SK-N-SH treated with all-trans-retinoic acid at 6 μM for 48 hours (cell line): ENCODE measurements around the gene EXD3.
"Not testable (repeated sequence)": the region's sequence is repeated elsewhere in the genome, so short reads cannot be mapped to it uniquely, and the experiment has no call there.

Source experiments
- ATAC-seq: fragments of 200-7000 bp; cut with Tn5 transposase; 3 replicates; pipeline ENCODE4 v1.9.1; 2020; ENCODE audit warnings: mild to moderate bottlenecking, moderate library complexity
- ARNTL ChIP-seq: fragments of 450-650 bp; formaldehyde crosslinking; IDR thresholded peaks from 2 replicates; pipeline ENCODE4 v1.5.0; 2020; ENCODE audit warnings: low read depth, mild to moderate bottlenecking, moderate library complexity, borderline replicate concordance
- CREB5 ChIP-seq: fragments of 250-450 bp; sonication (Bioruptor Pico); IDR thresholded peaks from 2 replicates; pipeline ENCODE4 v1.5.1; 2020; ENCODE audit warnings: low read depth, mild to moderate bottlenecking, moderate library complexity
- CSDC2 ChIP-seq: fragments of 250-450 bp; sonication (Bioruptor Pico); IDR thresholded peaks from 2 replicates; pipeline ENCODE4 v1.5.0; 2020; ENCODE audit warnings: mild to moderate bottlenecking, moderate library complexity
- ISL1 ChIP-seq: fragments of 250-450 bp; sonication (Bioruptor Pico); IDR thresholded peaks from 2 replicates; pipeline ENCODE4 v2.1.2; 2022; ENCODE audit warnings: mild to moderate bottlenecking, moderate library complexity
- PATZ1 ChIP-seq: fragments of 250-450 bp; sonication (Bioruptor Pico); IDR thresholded peaks from 2 replicates; pipeline ENCODE4 v1.8.0; 2020; ENCODE audit warnings: mild to moderate bottlenecking, moderate library complexity, borderline replicate concordance
- PPARA ChIP-seq: fragments of 250-450 bp; sonication (Bioruptor Pico); IDR thresholded peaks from 2 replicates; pipeline ENCODE4 v1.5.0; 2020; ENCODE audit warnings: mild to moderate bottlenecking, borderline replicate concordance
- RARB ChIP-seq: fragments of 250-450 bp; sonication (Bioruptor Pico); IDR thresholded peaks from 2 replicates; pipeline ENCODE4 v1.8.0; 2021; ENCODE audit warnings: mild to moderate bottlenecking, moderate library complexity
- SNAI2 ChIP-seq: fragments of 250-450 bp; sonication (Bioruptor Pico); IDR thresholded peaks from 2 replicates; pipeline ENCODE4 v1.5.0; 2020; ENCODE audit warnings: mild to moderate bottlenecking, moderate library complexity
- TOX ChIP-seq: fragments of 250-450 bp; sonication (Bioruptor Pico); IDR thresholded peaks from 2 replicates; pipeline ENCODE4 v1.8.0; 2021; ENCODE audit warnings: mild to moderate bottlenecking, moderate library complexity, borderline replicate concordance
- ZC3H10 ChIP-seq: fragments of 250-450 bp; sonication (Bioruptor Pico); IDR thresholded peaks from 2 replicates; pipeline ENCODE4 v1.5.1; 2021; ENCODE audit warnings: mild to moderate bottlenecking, moderate library complexity
- ZFP3 ChIP-seq: fragments of 250-450 bp; sonication (Bioruptor Pico); IDR thresholded peaks from 2 replicates; pipeline ENCODE4 v1.5.0; 2020; ENCODE audit warnings: mild to moderate bottlenecking, moderate library complexity
- ZFP30 ChIP-seq: fragments of 450-650 bp; formaldehyde crosslinking; IDR thresholded peaks from 2 replicates; pipeline ENCODE4 v1.5.0; 2022; ENCODE audit warnings: mild to moderate bottlenecking, moderate library complexity
- ZNF565 ChIP-seq: fragments of 450-650 bp; formaldehyde crosslinking; conservative IDR thresholded peaks from 2 replicates; pipeline ENCODE4 v1.5.0; 2020; ENCODE audit warnings: low read depth, mild to moderate bottlenecking, moderate library complexity
- ZNF70 ChIP-seq: fragments of 450-650 bp; formaldehyde crosslinking; IDR thresholded peaks from 2 replicates; pipeline ENCODE4 v1.5.0; 2020; ENCODE audit warnings: mild to moderate bottlenecking, moderate library complexity
- ZNF8 ChIP-seq: fragments of 450-650 bp; formaldehyde crosslinking; IDR thresholded peaks from 2 replicates; pipeline ENCODE4 v1.5.0; 2020; ENCODE audit warnings: mild to moderate bottlenecking, moderate library complexity
- TF ChIP-seq, protein P1 (sequence below): fragments of 250-450 bp; sonication (Bioruptor Pico); IDR thresholded peaks from 2 replicates; pipeline ENCODE4 v1.5.0; 2020; ENCODE audit warnings: mild to moderate bottlenecking, moderate library complexity

The EXD3 gene

DNA sequence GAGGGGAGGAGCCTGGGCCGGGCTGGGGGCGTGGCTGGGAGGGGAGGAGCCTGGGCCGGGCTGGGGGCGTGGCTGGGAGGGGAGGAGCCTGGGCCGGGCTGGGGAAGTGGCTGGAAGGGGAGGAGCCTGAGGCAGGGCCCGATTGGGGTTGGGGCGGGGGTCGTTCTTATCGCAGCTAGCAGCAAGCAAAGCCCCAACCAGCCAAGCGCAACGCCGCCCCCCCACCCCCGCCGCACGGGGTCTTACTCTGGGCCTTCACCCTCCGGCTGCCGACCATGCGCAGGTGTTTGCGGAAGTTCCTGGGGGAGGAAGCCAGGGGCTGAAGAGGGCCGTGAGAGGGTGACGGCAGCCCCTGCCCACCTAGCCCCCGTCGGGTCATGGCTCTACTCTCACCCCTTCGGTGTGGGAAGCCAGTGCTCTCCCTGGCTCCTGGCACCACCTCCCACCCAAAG lies 31.2 kb upstream of the EXD3 start:
- ATAC-seq: peak; percentile 15
- no peak for TF ChIP-seq CSDC2

GRCh38 chr9:137453643-137454081 lies 30.7 kb upstream of the EXD3 start:
- TF ChIP-seq ZNF565 (CRISPR knock-in tag) (no peak), ARNTL (CRISPR knock-in tag) (no peak), ZFP30 (CRISPR knock-in tag) (no peak), CREB5 (CRISPR knock-in tag) (no peak)
- TF ChIP-seq, all 23 proteins: peak for 0
- ATAC-seq: peak; percentile 47

DNA sequence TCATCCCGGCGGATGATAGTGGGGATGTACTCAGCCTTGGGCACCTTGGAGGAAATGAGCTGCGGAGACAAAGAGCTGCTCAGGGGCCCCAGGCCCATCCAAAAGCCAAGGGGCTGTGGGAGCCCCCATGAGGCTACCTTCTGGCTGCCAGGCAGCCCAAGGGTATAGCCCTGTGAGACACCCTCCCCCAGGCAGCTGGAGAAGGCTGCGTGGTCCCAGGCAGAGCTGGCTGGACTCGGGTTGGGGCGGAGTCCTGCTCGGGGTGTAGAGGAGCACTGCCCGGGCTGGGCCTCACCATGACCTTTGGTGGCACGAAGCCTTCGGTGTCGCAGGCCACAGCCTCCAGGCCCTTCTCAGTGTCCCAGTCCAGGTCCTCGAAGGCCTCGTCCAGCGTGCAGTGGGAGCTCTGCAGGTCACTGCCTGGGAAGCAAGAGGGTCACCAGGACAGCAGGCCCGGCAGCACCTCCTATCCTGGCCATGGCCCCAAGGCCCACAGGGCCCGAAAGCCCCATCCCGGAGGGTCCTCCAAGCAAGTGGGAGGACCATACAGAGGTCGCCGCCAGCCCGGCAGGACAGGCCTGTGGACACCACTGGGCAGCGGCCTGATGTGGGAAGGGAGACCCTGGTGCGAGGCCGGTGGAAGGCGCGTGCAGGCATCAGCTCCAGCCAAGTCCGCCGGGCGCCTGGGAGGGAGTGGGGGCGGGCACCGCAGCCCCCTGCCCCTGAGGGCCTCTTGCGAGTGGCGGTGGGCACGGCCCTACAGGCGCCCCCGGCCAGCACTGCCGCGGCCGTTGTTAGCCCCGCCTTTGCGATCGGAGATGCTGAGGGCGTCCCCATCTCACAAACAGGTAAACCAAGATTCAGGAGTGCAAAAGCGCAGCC lies 30.0 kb upstream of the EXD3 start:
- TF ChIP-seq PATZ1 (CRISPR knock-in tag) (no peak), ZNF565 (CRISPR knock-in tag) (no peak), PPARA (CRISPR knock-in tag) (no peak), SNAI2 (CRISPR knock-in tag) (no peak), TOX (CRISPR knock-in tag) (no peak), CREB5 (CRISPR knock-in tag) (no peak)
- TF ChIP-seq, protein P1, sequence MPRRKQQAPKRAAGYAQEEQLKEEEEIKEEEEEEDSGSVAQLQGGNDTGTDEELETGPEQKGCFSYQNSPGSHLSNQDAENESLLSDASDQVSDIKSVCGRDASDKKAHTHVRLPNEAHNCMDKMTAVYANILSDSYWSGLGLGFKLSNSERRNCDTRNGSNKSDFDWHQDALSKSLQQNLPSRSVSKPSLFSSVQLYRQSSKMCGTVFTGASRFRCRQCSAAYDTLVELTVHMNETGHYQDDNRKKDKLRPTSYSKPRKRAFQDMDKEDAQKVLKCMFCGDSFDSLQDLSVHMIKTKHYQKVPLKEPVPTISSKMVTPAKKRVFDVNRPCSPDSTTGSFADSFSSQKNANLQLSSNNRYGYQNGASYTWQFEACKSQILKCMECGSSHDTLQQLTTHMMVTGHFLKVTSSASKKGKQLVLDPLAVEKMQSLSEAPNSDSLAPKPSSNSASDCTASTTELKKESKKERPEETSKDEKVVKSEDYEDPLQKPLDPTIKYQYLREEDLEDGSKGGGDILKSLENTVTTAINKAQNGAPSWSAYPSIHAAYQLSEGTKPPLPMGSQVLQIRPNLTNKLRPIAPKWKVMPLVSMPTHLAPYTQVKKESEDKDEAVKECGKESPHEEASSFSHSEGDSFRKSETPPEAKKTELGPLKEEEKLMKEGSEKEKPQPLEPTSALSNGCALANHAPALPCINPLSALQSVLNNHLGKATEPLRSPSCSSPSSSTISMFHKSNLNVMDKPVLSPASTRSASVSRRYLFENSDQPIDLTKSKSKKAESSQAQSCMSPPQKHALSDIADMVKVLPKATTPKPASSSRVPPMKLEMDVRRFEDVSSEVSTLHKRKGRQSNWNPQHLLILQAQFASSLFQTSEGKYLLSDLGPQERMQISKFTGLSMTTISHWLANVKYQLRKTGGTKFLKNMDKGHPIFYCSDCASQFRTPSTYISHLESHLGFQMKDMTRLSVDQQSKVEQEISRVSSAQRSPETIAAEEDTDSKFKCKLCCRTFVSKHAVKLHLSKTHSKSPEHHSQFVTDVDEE (CRISPR knock-in tag): no peak
- no peak for ATAC-seq

DNA sequence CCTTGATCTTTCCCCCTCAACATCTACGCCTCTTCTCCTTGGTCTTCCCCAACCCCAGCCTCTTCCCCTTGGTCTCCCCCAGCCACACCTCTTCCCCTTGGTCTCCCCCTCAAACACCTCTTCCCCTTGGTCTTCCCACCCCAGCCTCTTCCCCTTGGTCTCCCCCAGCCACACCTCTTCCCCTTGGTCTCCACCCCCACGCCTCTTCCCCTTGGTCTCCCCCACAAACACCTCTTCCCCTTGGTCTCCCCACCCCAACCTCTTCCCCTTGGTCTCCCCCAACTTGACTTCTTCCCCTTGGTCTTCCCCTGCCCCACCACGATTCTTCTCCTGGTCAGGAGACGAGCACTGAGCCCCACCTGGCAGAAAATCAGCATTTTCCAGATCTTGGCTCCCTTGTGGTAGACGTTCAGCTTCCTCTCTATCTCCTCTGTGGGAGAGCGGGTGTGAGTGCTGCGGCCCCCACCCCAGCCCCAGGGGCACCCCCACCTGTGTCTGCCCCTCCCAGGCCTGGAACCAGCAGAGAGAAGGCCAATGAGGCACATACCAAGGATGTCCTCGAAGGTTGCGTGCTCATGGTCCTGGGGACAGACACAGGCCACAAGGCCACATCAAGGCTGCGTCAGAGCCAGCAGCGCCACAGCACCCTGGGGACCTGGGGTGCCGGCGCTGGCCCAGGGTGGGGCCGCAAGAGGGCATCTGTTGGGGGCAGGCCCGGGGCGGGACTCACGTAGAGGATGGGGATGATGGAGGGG lies 29.2 kb upstream of the EXD3 start:
- no peak for ATAC-seq
- no peak for TF ChIP-seq ARNTL (CRISPR knock-in tag)
- no peak for TF ChIP-seq PATZ1 (CRISPR knock-in tag)
- no peak for TF ChIP-seq PPARA (CRISPR knock-in tag)
- no peak for TF ChIP-seq ZFP3 (CRISPR knock-in tag)
- TF ChIP-seq ZFP30 (CRISPR knock-in tag): no peak
- TF ChIP-seq CREB5 (CRISPR knock-in tag): no peak
- TF ChIP-seq ZNF8: no peak
- TF ChIP-seq ISL1 (CRISPR knock-in tag): no peak
- TF ChIP-seq ZC3H10 (CRISPR knock-in tag): no peak
- TF ChIP-seq RARB (CRISPR knock-in tag): no peak
- no peak for TF ChIP-seq ZNF70
- no peak for TF ChIP-seq TOX (CRISPR knock-in tag)
- no peak for TF ChIP-seq ZNF565 (CRISPR knock-in tag)

DNA sequence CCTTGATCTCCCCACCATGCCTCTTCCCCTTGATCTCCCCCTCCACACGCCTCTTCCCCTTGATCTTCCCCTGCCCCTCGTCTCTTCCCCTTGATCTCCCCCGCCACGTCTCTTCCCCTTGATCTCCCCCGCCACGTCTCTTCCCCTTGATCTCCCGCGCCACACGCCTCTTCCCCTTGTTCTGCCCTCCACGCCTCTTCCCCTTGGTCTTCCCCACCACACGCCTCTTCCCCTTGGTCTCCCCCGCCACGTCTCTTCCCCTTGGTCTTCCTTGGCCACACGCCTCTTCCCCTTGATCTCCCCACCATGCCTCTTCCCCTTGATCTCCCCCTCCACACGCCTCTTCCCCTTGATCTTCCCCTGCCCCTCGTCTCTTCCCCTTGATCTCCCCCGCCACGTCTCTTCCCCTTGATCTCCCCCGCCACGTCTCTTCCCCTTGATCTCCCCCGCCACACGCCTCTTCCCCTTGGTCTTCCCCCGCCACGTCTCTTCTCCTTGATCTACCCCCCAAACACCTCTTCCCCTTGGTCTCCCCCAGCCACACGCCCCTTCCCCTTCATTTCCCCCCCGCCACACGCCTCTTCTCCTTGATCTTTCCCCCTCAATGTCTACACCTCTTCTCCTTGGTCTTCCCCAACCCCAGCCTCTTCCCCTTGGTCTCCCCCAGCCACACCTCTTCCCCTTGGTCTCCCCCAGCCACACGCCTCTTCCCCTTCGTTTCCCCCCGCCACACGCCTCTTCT lies 28.5 kb upstream of the EXD3 start:
- not testable (repeated sequence) for ATAC-seq

DNA sequence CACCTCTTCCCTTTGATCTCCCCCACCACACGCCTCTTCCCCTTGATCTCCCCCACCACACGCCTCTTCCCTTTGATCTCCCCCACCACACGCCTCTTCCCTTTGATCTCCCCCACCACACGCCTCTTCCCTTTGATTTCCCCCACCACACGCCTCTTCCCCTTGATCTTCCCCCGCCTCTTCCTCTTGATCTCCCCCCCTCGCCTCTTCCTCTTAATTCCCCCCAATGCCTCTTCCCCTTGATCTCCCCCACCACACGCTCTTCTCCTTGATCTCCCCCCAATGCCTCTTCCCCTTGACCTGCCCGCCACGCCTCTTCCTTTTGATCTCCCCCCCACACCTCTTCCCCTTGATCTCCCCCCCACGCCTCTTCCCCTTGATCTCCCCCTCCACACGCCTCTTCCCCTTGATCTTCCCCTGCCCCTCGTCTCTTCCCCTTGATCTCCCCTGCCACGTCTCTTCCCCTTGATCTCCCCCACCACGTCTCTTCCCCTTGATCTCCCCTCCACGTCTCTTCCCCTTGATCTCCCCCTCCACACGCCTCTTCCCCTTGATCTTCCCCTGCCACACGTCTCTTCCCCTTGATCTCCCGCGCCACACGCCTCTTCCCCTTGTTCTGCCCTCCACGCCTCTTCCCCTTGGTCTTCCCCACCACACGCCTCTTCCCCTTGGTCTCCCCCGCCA lies 27.7 kb upstream of the EXD3 start:
- not testable (repeated sequence) for ATAC-seq
